Lower leg skin (tissue), 4 donors: ENCODE measurements around the gene CFL1. TPM values are rescaled to one million over a fixed set of nuclear protein-coding genes. Genes with fewer than 3 reads are reported as not detected.

Experiments used
- DNase-seq, 2 donors: peaks; one replicate each; pipeline ENCODE4 v3.0.0-alpha.2; 2019; ENCODE audit warnings: low spot score in 2 of 2
- H3K4me3 ChIP-seq: fragments of 200-600 bp; sonication (generic); 2 replicates; pipeline ENCODE4 v1.5.1; 2017; ENCODE audit warnings: mild to moderate bottlenecking, low read depth; ENCODE audit not compliant: poor library complexity, severe bottlenecking
- CTCF ChIP-seq, 3 donors: fragments of 450-650 bp; IDR thresholded peaks; one replicate each; pipeline ENCODE4 v1.5.1; 2016; ENCODE audit warnings: antibody characterized with exemption in 3 of 3, mild to moderate bottlenecking in 3 of 3, moderate library complexity in 2 of 3
- POLR2A ChIP-seq, 2 donors: fragments of 450-650 bp; IDR thresholded peaks; one replicate each; pipeline ENCODE4 v1.6.1; 2016 to 2017; ENCODE audit warnings: antibody characterized with exemption in 2 of 2, mild to moderate bottlenecking in 1 of 2, moderate library complexity in 1 of 2
- WGBS, 2 donors: methylation state at CpG; one replicate each; pipeline ENCODE4 v1.1.5; 2018; 5-methylcytosine and 5-hydroxymethylcytosine counted together
- intact Hi-C: fragments of 100-400 bp; cut with DNase I; formaldehyde crosslinking; loops from one replicate; pipeline ENCODE4 v1.15.0; 2023; ENCODE audit warnings: low total_unique reads
- total RNA-seq, 4 donors: library from RNA; depleted of rRNA; stranded (reverse); fragments of >200 nt; gene quantifications; one replicate each; pipeline ENCODE4 v1.1.0, GENCODE V29; 2016

The CFL1 gene
- total RNA-seq, 4 donors from 2014 or later = 417 to 706 (median 504) TPM

- TF ChIP-seq POLR2A (IDR thresholded peaks at IDR 0.05) = no peak
- TF ChIP-seq CTCF (IDR thresholded peaks at IDR 0.05) = no peak
- DNase-seq = no peak
- no peak overlapping the region for H3K4me3 ChIP-seq
- 76 to 87% methylated on average over 12 of the region's 12 CpGs for WGBS, 2 donors
- intact Hi-C loops = no loop called here
Measured at GRCh38 chr11:65885808-65886536, 28.0 kb upstream of the CFL1 start.

- no peak overlapping the region for H3K4me3 ChIP-seq
- no peak for TF ChIP-seq CTCF (IDR thresholded peaks at IDR 0.05)
- no peak for TF ChIP-seq POLR2A (IDR thresholded peaks at IDR 0.05)
- intact Hi-C loops = no loop called here
- WGBS, 2 donors = 81 to 83% methylated on average over 7 of the region's 7 CpGs
- no peak for DNase-seq
Measured at GRCh38 chr11:65885231-65885630, 27.3 kb upstream of the CFL1 start.

GRCh38 chr11:65884716-65885092, 26.7 kb upstream of the CFL1 start:
- no peak overlapping the region for H3K4me3 ChIP-seq
- DNase-seq = peak; percentile 56 to 95
- peak in 1 of 3 donors; percentile 96 for TF ChIP-seq CTCF (IDR thresholded peaks at IDR 0.05)
- TF ChIP-seq POLR2A (IDR thresholded peaks at IDR 0.05) = no peak
- WGBS, 2 donors = 0 to 22% methylated on average over 5 to 8 of the region's 9 CpGs
- intact Hi-C loops = loop anchor here (5.0 kb wide), 1 partner anchor 103 kb away; no protein-coding TSS in a partner anchor

- intact Hi-C loops = loop anchor here (5.0 kb wide), 1 partner anchor 103 kb away; no protein-coding TSS in a partner anchor
- H3K4me3 ChIP-seq = no peak overlapping the region
- 81 to 83% methylated on average over 28 of the region's 28 CpGs for whole genome bisulfite sequencing, 2 donors
- TF ChIP-seq CTCF (IDR thresholded peaks at IDR 0.05) (no peak), POLR2A (IDR thresholded peaks at IDR 0.05) (no peak)
- no peak for DNase-seq
Measured at GRCh38 chr11:65883786-65884715, 26.1 kb upstream of the CFL1 start.

- WGBS, 2 donors = 91 to 93% methylated on average over 13 of the region's 13 CpGs
- H3K4me3 ChIP-seq = no peak overlapping the region
- no peak for DNase-seq
- TF ChIP-seq CTCF (IDR thresholded peaks at IDR 0.05) (no peak), POLR2A (IDR thresholded peaks at IDR 0.05) (no peak)
- intact Hi-C loops = loop anchor here (5.0 kb wide), 1 partner anchor 104 kb away; no protein-coding TSS in a partner anchor
Measured at GRCh38 chr11:65883058-65883761, 25.2 kb upstream of the CFL1 start.
